ENCODE results near the gene CRY1.
A peak's percentile ranks its signal among the peaks of the same experiment; 100 is the strongest.

CRY1 gene

GRCh38 chr12:106955377-106956047 is 137.8 kb downstream of the CRY1 start, which contains the start of gene TMEM263:
Gene TMEM263 (plus strand): TSS chr12:106955907. CDS start chr12:106967117, 11,210 bp downstream.
- DNase-seq = peak; percentile 80

- no peak for DNase-seq
Observed at GRCh38 chr12:106954462-106955376, 138.6 kb downstream of the CRY1 start.

GRCh38 chr12:106953352-106954250 is 139.7 kb downstream of the CRY1 start:
- no peak for DNase-seq

GRCh38 chr12:106950591-106950990 is 142.8 kb downstream of the CRY1 start:
- no peak for DNase-seq

GRCh38 chr12:106947461-106947860 is 145.9 kb downstream of the CRY1 start:
- DNase-seq = no peak

- DNase-seq = no peak
Observed at GRCh38 chr12:106945261-106945851, 148.0 kb downstream of the CRY1 start.

GRCh38 chr12:106942775-106943174 is 150.6 kb downstream of the CRY1 start:
- DNase-seq = no peak

GRCh38 chr12:106941481-106942156 is 151.7 kb downstream of the CRY1 start:
- DNase-seq = no peak

All from NCI-H1436 treated with DMSO at 0.1 percent for 48 hours (cell line).